Kidney epithelial cell (primary cell): Measurements from ENCODE around the gene TEX2. TPM values are rescaled to one million over a fixed set of nuclear protein-coding genes. Genes with fewer than 3 reads are reported as not detected.

Source experiments
- DNase-seq: peaks from one replicate; pipeline ENCODE4 v3.0.0-alpha.2; 2010; ENCODE audit warnings: low read depth
- H3K27me3 ChIP-seq: 2 replicates; pipeline ENCODE4 v1.6.0; 2011; ENCODE audit warnings: low read length; ENCODE audit not compliant: control insufficient read depth, insufficient read depth
- H3K36me3 ChIP-seq: 2 replicates; pipeline ENCODE4 v1.5.1; 2011; ENCODE audit warnings: low read length; ENCODE audit not compliant: control insufficient read depth, insufficient read depth
- H3K4me3 ChIP-seq: 2 replicates; pipeline ENCODE4 v1.5.1; 2011; ENCODE audit warnings: low read depth, mild to moderate bottlenecking, control low read depth, low read length
- total RNA-seq: library from RNA; depleted of rRNA; stranded (reverse); fragments of >200 nt; gene quantifications from 2 replicates; pipeline ENCODE4 v1.2.3, GENCODE V29; 2015
- TF ChIP-seq, protein P1 (sequence below): IDR thresholded peaks from 2 replicates; pipeline ENCODE4 v1.5.1; 2011; ENCODE audit warnings: mild to moderate bottlenecking, moderate library complexity, low read length, control low read depth, inconsistent platforms; ENCODE audit not compliant: insufficient read depth, poor library complexity, severe bottlenecking

Gene TEX2
- total RNA-seq, 1 donor from 2014 or later: 16.5 TPM

DNA sequence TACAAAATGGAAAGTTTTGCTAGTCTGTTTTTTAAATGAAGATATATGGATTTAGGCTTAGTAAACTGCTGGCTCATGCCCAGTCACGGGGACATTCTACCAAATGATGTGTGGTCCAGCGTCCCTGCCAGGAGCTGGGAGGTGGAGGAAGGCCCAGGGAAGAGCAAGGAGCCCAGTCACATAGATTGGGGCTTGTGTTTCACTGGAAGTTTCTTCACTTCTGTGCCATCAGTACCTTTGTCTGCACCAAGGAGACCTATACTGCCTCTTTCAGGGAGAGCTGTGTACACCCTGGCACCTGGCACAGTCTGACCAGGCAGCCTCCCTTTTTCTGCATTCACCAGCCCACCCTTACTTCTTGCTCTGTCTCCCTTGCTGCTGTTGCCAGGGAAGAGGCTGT, 100.5 kb downstream of the TEX2 start:
- no peaks in the 10 kb centered on the region for H3K27me3 ChIP-seq
- TF ChIP-seq, protein P1, sequence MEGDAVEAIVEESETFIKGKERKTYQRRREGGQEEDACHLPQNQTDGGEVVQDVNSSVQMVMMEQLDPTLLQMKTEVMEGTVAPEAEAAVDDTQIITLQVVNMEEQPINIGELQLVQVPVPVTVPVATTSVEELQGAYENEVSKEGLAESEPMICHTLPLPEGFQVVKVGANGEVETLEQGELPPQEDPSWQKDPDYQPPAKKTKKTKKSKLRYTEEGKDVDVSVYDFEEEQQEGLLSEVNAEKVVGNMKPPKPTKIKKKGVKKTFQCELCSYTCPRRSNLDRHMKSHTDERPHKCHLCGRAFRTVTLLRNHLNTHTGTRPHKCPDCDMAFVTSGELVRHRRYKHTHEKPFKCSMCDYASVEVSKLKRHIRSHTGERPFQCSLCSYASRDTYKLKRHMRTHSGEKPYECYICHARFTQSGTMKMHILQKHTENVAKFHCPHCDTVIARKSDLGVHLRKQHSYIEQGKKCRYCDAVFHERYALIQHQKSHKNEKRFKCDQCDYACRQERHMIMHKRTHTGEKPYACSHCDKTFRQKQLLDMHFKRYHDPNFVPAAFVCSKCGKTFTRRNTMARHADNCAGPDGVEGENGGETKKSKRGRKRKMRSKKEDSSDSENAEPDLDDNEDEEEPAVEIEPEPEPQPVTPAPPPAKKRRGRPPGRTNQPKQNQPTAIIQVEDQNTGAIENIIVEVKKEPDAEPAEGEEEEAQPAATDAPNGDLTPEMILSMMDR: no peak
- H3K4me3 ChIP-seq: no peak overlapping the region
- no peak for DNase-seq
- H3K36me3 ChIP-seq: no peaks in the 10 kb centered on the region

- DNase-seq: no peak
- no peaks in the 10 kb centered on the region for H3K27me3 ChIP-seq
- TF ChIP-seq, protein P1: no peak
- H3K4me3 ChIP-seq: no peak overlapping the region
- H3K36me3 ChIP-seq: no peaks in the 10 kb centered on the region
These were observed 101.5 kb downstream of the TEX2 start for GRCh38 chr17:64161380-64162176.

DNA sequence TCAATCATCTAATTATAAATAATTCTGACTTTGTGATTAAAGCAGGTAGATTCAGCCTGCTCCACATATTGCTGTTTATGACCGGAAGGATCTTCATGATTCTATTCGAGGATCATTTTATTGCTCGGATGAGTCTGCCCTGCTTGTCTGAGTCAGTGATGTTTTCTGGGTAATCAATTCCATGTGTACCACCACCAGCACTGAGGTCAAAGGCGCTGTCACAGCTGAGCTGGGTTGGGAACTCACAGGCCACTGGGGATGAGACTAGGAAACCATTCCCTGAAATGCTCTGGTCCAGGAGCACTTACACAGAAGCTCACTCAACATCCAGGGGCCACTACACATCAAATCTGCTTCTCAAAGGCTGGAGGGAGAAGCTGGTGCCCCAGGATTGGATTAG, 102.7 kb downstream of the TEX2 start:
- Histone ChIP-seq H3K36me3 (no peaks in the 10 kb centered on the region), H3K4me3 (no peak overlapping the region), H3K27me3 (no peaks in the 10 kb centered on the region)
- DNase-seq: no peak
- TF ChIP-seq, protein P1: no peak

DNA sequence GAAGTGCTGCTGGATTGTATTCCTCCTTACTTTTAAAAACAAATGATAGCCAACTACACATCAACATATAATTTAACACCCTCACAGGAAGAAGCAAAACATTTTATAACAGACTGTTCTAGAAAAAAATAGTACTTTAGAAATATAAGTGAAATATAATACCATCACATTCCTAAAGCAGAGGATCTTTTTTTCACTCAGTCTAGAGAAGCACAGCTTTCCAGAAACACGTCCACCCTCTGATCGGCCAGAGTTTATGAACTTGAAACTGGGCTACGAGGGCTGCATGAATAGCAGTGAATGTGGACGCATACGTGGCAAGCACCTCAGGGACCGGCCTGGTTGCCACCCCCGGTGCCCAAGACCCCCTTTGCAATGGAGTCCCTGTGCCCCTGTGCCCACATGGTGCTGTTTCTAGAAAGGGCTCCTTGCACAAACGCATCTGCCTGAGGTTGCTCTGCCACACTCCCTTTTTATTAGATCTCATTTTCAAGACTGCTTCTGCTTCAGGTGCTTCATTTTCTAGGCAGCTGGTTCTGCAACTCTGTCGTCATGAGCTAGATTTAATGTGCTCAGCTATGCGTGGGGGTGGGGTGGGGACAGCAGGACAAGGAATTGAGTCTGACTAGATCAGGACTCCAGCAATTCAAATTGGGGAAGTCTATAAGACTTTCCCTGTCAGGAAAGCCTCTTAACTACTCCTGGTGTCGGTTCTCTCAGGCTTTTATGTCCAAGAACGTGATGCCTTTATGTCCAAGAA, 104.0 kb downstream of the TEX2 start:
- DNase-seq: no peak
- Histone ChIP-seq H3K36me3 (no peaks in the 10 kb centered on the region), H3K27me3 (no peaks in the 10 kb centered on the region), H3K4me3 (no peak overlapping the region)
- TF ChIP-seq, protein P1: no peak

DNA sequence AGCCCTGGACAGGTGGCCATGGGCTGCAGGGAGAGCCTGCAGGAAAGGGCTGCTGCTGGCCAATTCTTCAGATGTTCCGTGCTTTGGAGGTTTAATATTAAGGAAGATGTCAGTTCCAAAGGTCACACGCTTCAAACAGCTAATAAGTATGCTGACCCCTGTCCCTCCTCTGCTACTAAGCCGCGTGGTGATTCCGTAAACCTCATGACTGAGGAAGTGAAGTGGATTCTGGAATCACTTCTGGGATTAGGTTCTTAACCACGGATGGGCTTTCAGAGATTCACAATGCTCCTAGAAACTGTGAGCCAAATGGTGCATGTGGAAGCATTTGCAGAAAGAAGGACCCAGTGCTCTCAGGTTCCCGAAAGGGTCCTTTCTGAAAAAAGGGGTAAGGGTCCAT, 104.7 kb downstream of the TEX2 start:
- no peak for DNase-seq
- TF ChIP-seq, protein P1: no peak
- Histone ChIP-seq H3K36me3 (no peaks in the 10 kb centered on the region), H3K27me3 (no peaks in the 10 kb centered on the region), H3K4me3 (no peak overlapping the region)
